GM15510 (cell line): ENCODE measurements around the gene EXOSC1.

ENCODE experiments used
- POLR2A ChIP-seq: IDR thresholded peaks from 3 replicates; pipeline ENCODE4 v1.6.1; 2011; ENCODE audit warnings: borderline replicate concordance; ENCODE audit not compliant: insufficient read length; ENCODE audit errors: extremely low read depth

The EXOSC1 gene

GRCh38 chr10:97434557-97434956 lies 11.2 kb downstream of the EXOSC1 start:
- TF ChIP-seq POLR2A, result no peak

- no peak for TF ChIP-seq POLR2A
These were observed 11.8 kb downstream of the EXOSC1 start for GRCh38 chr10:97434055-97434454.

- no peak for TF ChIP-seq POLR2A
These were observed 17.2 kb downstream of the EXOSC1 start for GRCh38 chr10:97428572-97428981.

- no peak for TF ChIP-seq POLR2A
These were observed 18.1 kb downstream of the EXOSC1 start for GRCh38 chr10:97427571-97428179.

- TF ChIP-seq POLR2A, result no peak
These were observed 18.8 kb downstream of the EXOSC1 start for GRCh38 chr10:97426776-97427570.

- TF ChIP-seq POLR2A, result peak; percentile 69
These were observed 19.6 kb downstream of the EXOSC1 start, which contains the start of gene PGAM1 for GRCh38 chr10:97425964-97426775. PGAM1 (plus strand) TSS chr10:97426191; CDS start chr10:97426308, 117 bp downstream.

GRCh38 chr10:97416565-97416964 lies 29.2 kb downstream of the EXOSC1 start:
- no peak for TF ChIP-seq POLR2A

- TF ChIP-seq POLR2A, result no peak
These were observed 32.9 kb downstream of the EXOSC1 start for GRCh38 chr10:97412891-97413304.

GRCh38 chr10:97411406-97411805 lies 34.4 kb downstream of the EXOSC1 start:
- TF ChIP-seq POLR2A, result no peak

GRCh38 chr10:97408496-97408992 lies 37.3 kb downstream of the EXOSC1 start:
- no peak for TF ChIP-seq POLR2A

GRCh38 chr10:97407952-97408248 lies 37.9 kb downstream of the EXOSC1 start:
- TF ChIP-seq POLR2A, result no peak

GRCh38 chr10:97407211-97407951 lies 38.4 kb downstream of the EXOSC1 start:
- TF ChIP-seq POLR2A, result no peak

- no peak for TF ChIP-seq POLR2A
These were observed 39.7 kb downstream of the EXOSC1 start for GRCh38 chr10:97406064-97406463.

- no peak for TF ChIP-seq POLR2A
These were observed 41.8 kb downstream of the EXOSC1 start for GRCh38 chr10:97404044-97404443.
